OCI-LY7 (cell line): ENCODE data around the gene WNT7A. TPM values are rescaled to one million over a fixed set of nuclear protein-coding genes. Genes with fewer than 3 reads are reported as not detected.

Experiments
- BruUV-seq: library from RNA; stranded (reverse); fragments of 400-500 nt; replicated peaks from 2 replicates; lab custom pipeline; 2021; lab: Mats Ljungman, UMichigan
- CTCF ChIA-PET: fragments of 300-600 bp; sonication (Branson Sonifier 250); formaldehyde crosslinking; loops from one replicate; lab custom pipeline; 2022; ENCODE audit warnings: antibody characterized with exemption; ENCODE audit not compliant: unreplicated experiment; lab: Charles Lee
- POLR2A ChIA-PET: fragments of 300-600 bp; sonication (Branson Sonifier 250); formaldehyde crosslinking; loops from one replicate; lab custom pipeline; 2022; ENCODE audit warnings: antibody characterized with exemption; lab: Charles Lee
- DNase-seq: peaks from one replicate; pipeline ENCODE4 v3.0.0-alpha.2; 2015; ENCODE audit warnings: low spot score
- H2AFZ ChIP-seq: fragments of 200-600 bp; sonication (generic), shearing (Covaris generic); 2 replicates; pipeline ENCODE4 v1.6.1; 2014; ENCODE audit warnings: mild to moderate bottlenecking, antibody characterized with exemption, low read length, moderate library complexity
- H3K27ac ChIP-seq: fragments of 200-600 bp; sonication (generic); 2 replicates; pipeline ENCODE4 v1.5.1; 2014; ENCODE audit warnings: mixed run types, low read depth, mild to moderate bottlenecking, moderate library complexity, low read length, inconsistent platforms; ENCODE audit not compliant: poor library complexity, severe bottlenecking
- H3K36me3 ChIP-seq: fragments of 200-600 bp; sonication (generic); 2 replicates; pipeline ENCODE4 v1.6.1; 2014; ENCODE audit warnings: mild to moderate bottlenecking, antibody characterized with exemption, low read length, moderate library complexity, mixed read lengths; ENCODE audit not compliant: insufficient read depth
- H3K4me1 ChIP-seq: fragments of 200-600 bp; sonication (generic); 2 replicates; pipeline ENCODE4 v1.5.1; 2014; ENCODE audit warnings: mild to moderate bottlenecking, low read length; ENCODE audit not compliant: insufficient read depth, poor library complexity, severe bottlenecking
- H3K4me2 ChIP-seq: fragments of 200-600 bp; sonication (generic); 2 replicates; pipeline ENCODE4 v1.6.1; 2014; ENCODE audit warnings: mild to moderate bottlenecking, low read length
- H3K4me3 ChIP-seq: fragments of 200-600 bp; sonication (generic); 2 replicates; pipeline ENCODE4 v1.5.1; 2014; ENCODE audit warnings: mild to moderate bottlenecking, low read depth, low read length; ENCODE audit not compliant: poor library complexity, severe bottlenecking
- H3K79me2 ChIP-seq: fragments of 200-600 bp; sonication (generic); 2 replicates; pipeline ENCODE4 v1.6.1; 2016; ENCODE audit warnings: low read depth, mild to moderate bottlenecking, low read length, moderate library complexity, mixed read lengths; ENCODE audit not compliant: insufficient read depth
- H3K9me2 ChIP-seq: fragments of 200-600 bp; sonication (generic); 2 replicates; pipeline ENCODE4 v1.6.1; 2016; ENCODE audit warnings: mild to moderate bottlenecking, low read length, mixed read lengths; ENCODE audit not compliant: insufficient read depth
- H3K9me3 ChIP-seq: fragments of 200-600 bp; sonication (generic); 2 replicates; pipeline ENCODE4 v1.6.1; 2014; ENCODE audit warnings: mild to moderate bottlenecking, mixed run types, low read length, mixed read lengths
- H4K20me1 ChIP-seq: fragments of 200-600 bp; sonication (generic); 2 replicates; pipeline ENCODE4 v1.6.1; 2014; ENCODE audit warnings: mild to moderate bottlenecking, antibody characterized with exemption, low read length, moderate library complexity, mixed read lengths; ENCODE audit not compliant: insufficient read depth
- CTCF ChIP-seq: fragments of 200-600 bp; sonication (generic); conservative IDR thresholded peaks from 2 replicates; pipeline ENCODE4 v1.5.1; 2014; ENCODE audit warnings: mild to moderate bottlenecking, antibody characterized with exemption, low read length, moderate library complexity, mixed read lengths
- EZH2phosphoT487 ChIP-seq: fragments of 200-600 bp; sonication (generic); IDR thresholded peaks from 2 replicates; pipeline ENCODE4 v1.6.1; 2018; ENCODE audit warnings: low read depth, borderline replicate concordance, mild to moderate bottlenecking, mixed run types, antibody characterized with exemption, low read length, moderate library complexity, mixed read lengths
- intact Hi-C: fragments of 100-400 bp; cut with micrococcal nuclease; formaldehyde crosslinking; loops from one replicate; pipeline ENCODE4 v1.10.0; 2022; ENCODE audit not compliant: unreplicated experiment
- total RNA-seq, 2 experiments: library from RNA; depleted of rRNA in 1 of 2; stranded (reverse); fragments of >200 nt in 1 of 2; shearing (Covaris generic) in 1 of 2; gene quantifications; 2 replicates each; pipeline ENCODE4 v1.2.3, GENCODE V29; 2014 to 2022

The WNT7A gene
- total RNA-seq, 2 experiments from 2014 or later, result not detected

- no peak overlapping the region for H3K4me3 ChIP-seq
- CTCF ChIA-PET, result no interaction called here
- TF ChIP-seq CTCF (no peak), EZH2phosphoT487 (no peak)
- no peak overlapping the region for H3K27ac ChIP-seq
- H3K79me2 ChIP-seq, result no peaks in the 10 kb centered on the region
- DNase-seq, result no peak
- H3K4me1 ChIP-seq, result no peaks in the 10 kb centered on the region
- H3K36me3 ChIP-seq, result no peaks in the 10 kb centered on the region
- no TSS peak for BruUV-seq
- no peak overlapping the region for H3K4me2 ChIP-seq
- POLR2A ChIA-PET, result no interaction called here
- H3K9me2 ChIP-seq, result no peaks in the 10 kb centered on the region
- H4K20me1 ChIP-seq, result no peaks in the 10 kb centered on the region
- H3K9me3 ChIP-seq, result no peaks in the 10 kb centered on the region
- no peak overlapping the region for H2AFZ ChIP-seq
- intact Hi-C loops, result no loop called here
Measured at GRCh38 chr3:13835246-13835645, 44.6 kb downstream of the WNT7A start.

GRCh38 chr3:13834258-13835035, 45.4 kb downstream of the WNT7A start:
- BruUV-seq, result no TSS peak
- Histone ChIP-seq H3K4me1 (no peaks in the 10 kb centered on the region), H4K20me1 (no peaks in the 10 kb centered on the region), H3K4me2 (no peak overlapping the region), H3K36me3 (no peaks in the 10 kb centered on the region), H3K4me3 (no peak overlapping the region), H3K9me2 (no peaks in the 10 kb centered on the region), H3K79me2 (no peaks in the 10 kb centered on the region), H3K27ac (no peak overlapping the region), H2AFZ (no peak overlapping the region), H3K9me3 (no peaks in the 10 kb centered on the region)
- no peak for TF ChIP-seq CTCF
- no peak for TF ChIP-seq EZH2phosphoT487
- intact Hi-C loops, result no loop called here
- POLR2A ChIA-PET, result no interaction called here
- CTCF ChIA-PET, result no interaction called here
- no peak for DNase-seq

- CTCF ChIA-PET, result no interaction called here
- POLR2A ChIA-PET, result no interaction called here
- BruUV-seq, result no TSS peak
- Histone ChIP-seq H3K4me3 (no peak overlapping the region), H3K4me1 (no peaks in the 10 kb centered on the region), H4K20me1 (no peaks in the 10 kb centered on the region), H3K4me2 (no peak overlapping the region), H3K9me3 (no peaks in the 10 kb centered on the region), H3K27ac (no peak overlapping the region), H3K9me2 (no peaks in the 10 kb centered on the region), H3K36me3 (no peaks in the 10 kb centered on the region), H3K79me2 (no peaks in the 10 kb centered on the region), H2AFZ (no peak overlapping the region)
- TF ChIP-seq EZH2phosphoT487 (no peak), CTCF (no peak)
- intact Hi-C loops, result no loop called here
- no peak for DNase-seq
Measured at GRCh38 chr3:13833506-13834257, 46.2 kb downstream of the WNT7A start.
